ENCODE results near the gene ATG101. TPM values are rescaled to one million over a fixed set of nuclear protein-coding genes. Genes with fewer than 3 reads are reported as not detected.

The ATG101 gene
- total RNA-seq, 2 donors from 2014 or later = 22.0 to 30.2 TPM

- ATAC-seq (no peak), DNase-seq (no peak)
- Mint-ChIP-seq H3K4me3 (peak overlapping the region; percentile 84), H3K27ac (peak overlapping the region; percentile 62), H3K36me3 (ENCODE audit: low read depth) (no peaks in the 10 kb centered on the region), H3K4me1 (peaks cover 24% of the 10 kb centered on the region), H3K27me3 (no peaks in the 10 kb centered on the region)
- H3K9me3 ChIP-seq (ENCODE audit: control insufficient read depth, low read length, poor library complexity, severe bottlenecking) = no peaks in the 10 kb centered on the region
Observed at GRCh38 chr12:52033446-52034140, 36.2 kb upstream of the ATG101 start.

- H3K9me3 ChIP-seq (ENCODE audit: control insufficient read depth, low read length, poor library complexity, severe bottlenecking) = no peaks in the 10 kb centered on the region
- H3K27ac Mint-ChIP-seq = peak overlapping the region; percentile 49
- no peaks in the 10 kb centered on the region for H3K36me3 Mint-ChIP-seq (ENCODE audit: low read depth)
- peaks cover 25% of the 10 kb centered on the region for H3K4me1 Mint-ChIP-seq
- ATAC-seq = no peak
- no peak overlapping the region for H3K4me3 Mint-ChIP-seq
- H3K27me3 Mint-ChIP-seq = no peaks in the 10 kb centered on the region
- DNase-seq = no peak
Observed at GRCh38 chr12:52035190-52035589, 34.6 kb upstream of the ATG101 start.

- Mint-ChIP-seq H3K4me1 (peaks cover 25% of the 10 kb centered on the region), H3K27ac (peak overlapping the region; percentile 88), H3K27me3 (no peaks in the 10 kb centered on the region), H3K36me3 (ENCODE audit: low read depth) (no peaks in the 10 kb centered on the region), H3K4me3 (peak overlapping the region; percentile 77)
- DNase-seq (no peak), ATAC-seq (no peak)
- no peaks in the 10 kb centered on the region for H3K9me3 ChIP-seq (ENCODE audit: control insufficient read depth, low read length, poor library complexity, severe bottlenecking)
Observed at GRCh38 chr12:52035926-52036325, 33.9 kb upstream of the ATG101 start.

- Mint-ChIP-seq H3K4me1 (peaks cover 27% of the 10 kb centered on the region), H3K27ac (peak overlapping the region; percentile 88), H3K4me3 (peak overlapping the region; percentile 77), H3K36me3 (ENCODE audit: low read depth) (no peaks in the 10 kb centered on the region), H3K27me3 (no peaks in the 10 kb centered on the region)
- DNase-seq = peak; percentile 85 to 88 (median 88)
- peak; percentile 75 for ATAC-seq
- no peaks in the 10 kb centered on the region for H3K9me3 ChIP-seq (ENCODE audit: control insufficient read depth, low read length, poor library complexity, severe bottlenecking)
Observed at GRCh38 chr12:52036587-52037171, 33.1 kb upstream of the ATG101 start.

- ATAC-seq (no peak), DNase-seq (no peak)
- Mint-ChIP-seq H3K4me3 (peak overlapping the region; percentile 58), H3K27ac (no peak overlapping the region), H3K27me3 (no peaks in the 10 kb centered on the region), H3K36me3 (ENCODE audit: low read depth) (no peaks in the 10 kb centered on the region), H3K4me1 (peaks cover 30% of the 10 kb centered on the region)
- no peaks in the 10 kb centered on the region for H3K9me3 ChIP-seq (ENCODE audit: control insufficient read depth, low read length, poor library complexity, severe bottlenecking)
Observed at GRCh38 chr12:52037248-52037861, 32.4 kb upstream of the ATG101 start.

- no peak for DNase-seq
- Mint-ChIP-seq H3K27ac (peak overlapping the region; percentile 77), H3K36me3 (ENCODE audit: low read depth) (no peaks in the 10 kb centered on the region), H3K27me3 (no peaks in the 10 kb centered on the region), H3K4me1 (peaks cover 27% of the 10 kb centered on the region), H3K4me3 (peak overlapping the region; percentile 15)
- no peak for ATAC-seq
- no peaks in the 10 kb centered on the region for H3K9me3 ChIP-seq (ENCODE audit: control insufficient read depth, low read length, poor library complexity, severe bottlenecking)
Observed at GRCh38 chr12:52038447-52038846, 31.3 kb upstream of the ATG101 start.

GRCh38 chr12:52041035-52041434 lies 28.7 kb upstream of the ATG101 start:
- Mint-ChIP-seq H3K36me3 (ENCODE audit: low read depth) (no peaks in the 10 kb centered on the region), H3K27me3 (no peaks in the 10 kb centered on the region), H3K27ac (no peak overlapping the region), H3K4me3 (no peak overlapping the region), H3K4me1 (peaks cover 26% of the 10 kb centered on the region)
- ATAC-seq (no peak), DNase-seq (no peak)
- H3K9me3 ChIP-seq (ENCODE audit: control insufficient read depth, low read length, poor library complexity, severe bottlenecking) = no peaks in the 10 kb centered on the region

- H3K4me1 Mint-ChIP-seq = peaks cover 21% of the 10 kb centered on the region
- H3K36me3 Mint-ChIP-seq (ENCODE audit: low read depth) = no peaks in the 10 kb centered on the region
- no peaks in the 10 kb centered on the region for H3K27me3 Mint-ChIP-seq
- no peaks in the 10 kb centered on the region for H3K9me3 ChIP-seq (ENCODE audit: control insufficient read depth, low read length, poor library complexity, severe bottlenecking)
- H3K4me3 Mint-ChIP-seq = peak overlapping the region; percentile 36
- no peak for DNase-seq
- peak overlapping the region; percentile 86 for H3K27ac Mint-ChIP-seq
- ATAC-seq = peak; percentile 51
Observed at GRCh38 chr12:52041695-52042123, 28.1 kb upstream of the ATG101 start.

- Mint-ChIP-seq H3K36me3 (ENCODE audit: low read depth) (no peaks in the 10 kb centered on the region), H3K27ac (peak overlapping the region; percentile 86), H3K4me1 (peaks cover 21% of the 10 kb centered on the region), H3K4me3 (no peak overlapping the region), H3K27me3 (no peaks in the 10 kb centered on the region)
- ATAC-seq = no peak
- no peak for DNase-seq
- H3K9me3 ChIP-seq (ENCODE audit: control insufficient read depth, low read length, poor library complexity, severe bottlenecking) = no peaks in the 10 kb centered on the region
Observed at GRCh38 chr12:52042706-52043385, 26.9 kb upstream of the ATG101 start.

- no peaks in the 10 kb centered on the region for H3K9me3 ChIP-seq (ENCODE audit: control insufficient read depth, low read length, poor library complexity, severe bottlenecking)
- no peaks in the 10 kb centered on the region for H3K36me3 Mint-ChIP-seq (ENCODE audit: low read depth)
- H3K4me1 Mint-ChIP-seq = peaks cover 19% of the 10 kb centered on the region
- ATAC-seq = no peak
- H3K4me3 Mint-ChIP-seq = no peak overlapping the region
- DNase-seq = no peak
- no peak overlapping the region for H3K27ac Mint-ChIP-seq
- H3K27me3 Mint-ChIP-seq = no peaks in the 10 kb centered on the region
Observed at GRCh38 chr12:52043386-52044212, 26.2 kb upstream of the ATG101 start.

- Mint-ChIP-seq H3K4me1 (peaks cover 22% of the 10 kb centered on the region), H3K36me3 (ENCODE audit: low read depth) (peaks cover 2% of the 10 kb centered on the region), H3K4me3 (no peak overlapping the region), H3K27me3 (peaks cover 6% of the 10 kb centered on the region), H3K27ac (peak overlapping the region; percentile 16)
- H3K9me3 ChIP-seq (ENCODE audit: control insufficient read depth, low read length, poor library complexity, severe bottlenecking) = no peaks in the 10 kb centered on the region
- no peak for DNase-seq
- no peak for ATAC-seq
Observed at GRCh38 chr12:52044292-52044983, 25.3 kb upstream of the ATG101 start.

GRCh38 chr12:52045794-52046199 lies 24.0 kb upstream of the ATG101 start:
- DNase-seq (no peak), ATAC-seq (no peak)
- Mint-ChIP-seq H3K27me3 (peaks cover 7% of the 10 kb centered on the region), H3K27ac (no peak overlapping the region), H3K4me3 (no peak overlapping the region), H3K4me1 (peaks cover 30% of the 10 kb centered on the region), H3K36me3 (ENCODE audit: low read depth) (peaks cover 2% of the 10 kb centered on the region)
- H3K9me3 ChIP-seq (ENCODE audit: control insufficient read depth, low read length, poor library complexity, severe bottlenecking) = no peaks in the 10 kb centered on the region
